Heart left ventricle (tissue), 13 donors: Measurements from ENCODE around the gene SND1.

Source experiments
- CTCF ChIP-seq, 12 donors: fragments of 200-600 bp; sonication (generic) in 4 of 12; IDR thresholded peaks; one replicate each; pipeline versions ENCODE4 v1.5.0 to v1.8.0; 2018 to 2022; ENCODE audit warnings: antibody characterized with exemption in 12 of 12, mild to moderate bottlenecking in 5 of 12
- POLR2A ChIP-seq, 2 donors: fragments of 450-650 bp; IDR thresholded peaks; one replicate each; pipeline ENCODE4 v1.6.1; 2017; ENCODE audit warnings: antibody characterized with exemption in 2 of 2, mild to moderate bottlenecking in 2 of 2, moderate library complexity in 2 of 2
- donor health status: ischemic (EF 13 %, LVEDD 7.1; RV severe dilation, severe dysfunction).
- donor health status: DM: no; HTN: yes; CAD: no.
- donor health status: DM: no; HTN: no; CAD: no.
- donor health status: ischemic (EF 25% LVEDD 6.9; RV normal size, moderate dysfunction).
- donor health status: ischemic (EF 25% LVEDD 5.7; RV mildly dilated, moderate dysfunction).
- donor health status: ischemic (EF 35%, LVEDD 5.7; RV mildly dilated, moderate dysfunction).
- donor health status: nonischemic (EF 11% LVEDD 7.7; RV severe dilation, severe dysfunction).
- donor health status: DM: yes; HTN: yes; CAD: no.
- donor health status: PGD.
- donor health status: ischemic (EF 29% LVEDD 5.4; RV normal size, mild dysfunction).
- donor health status: nonischemic (EF 23%, LVEDD 6.1; RV moderate dilation, normal function).

GRCh38 chr7:127888825-127889224 lies 236.8 kb downstream of the SND1 start:
- no peak for TF ChIP-seq CTCF (IDR thresholded peaks at IDR 0.05)
- TF ChIP-seq POLR2A (IDR thresholded peaks at IDR 0.05), result no peak
